Thyroid gland (tissue), 4 donors: ENCODE results near the gene ATP2C1.

Experiments
- CTCF ChIP-seq, 6 experiments: fragments of 200-600 bp in 3 of 6; fragments of 450-650 bp in 3 of 6; sonication (generic) in 3 of 6; IDR thresholded peaks; one replicate each; pipeline ENCODE4 v1.5.1; 2016 to 2019; ENCODE audit warnings: antibody characterized with exemption in 6 of 6, mild to moderate bottlenecking in 2 of 6, inconsistent platforms in 1 of 6, moderate library complexity in 1 of 6
- POLR2A ChIP-seq, 2 donors: fragments of 450-650 bp; IDR thresholded peaks; one replicate each; pipeline ENCODE4 v1.6.1; 2017; ENCODE audit warnings: antibody characterized with exemption in 2 of 2, mild to moderate bottlenecking in 2 of 2, moderate library complexity in 1 of 2

DNA sequence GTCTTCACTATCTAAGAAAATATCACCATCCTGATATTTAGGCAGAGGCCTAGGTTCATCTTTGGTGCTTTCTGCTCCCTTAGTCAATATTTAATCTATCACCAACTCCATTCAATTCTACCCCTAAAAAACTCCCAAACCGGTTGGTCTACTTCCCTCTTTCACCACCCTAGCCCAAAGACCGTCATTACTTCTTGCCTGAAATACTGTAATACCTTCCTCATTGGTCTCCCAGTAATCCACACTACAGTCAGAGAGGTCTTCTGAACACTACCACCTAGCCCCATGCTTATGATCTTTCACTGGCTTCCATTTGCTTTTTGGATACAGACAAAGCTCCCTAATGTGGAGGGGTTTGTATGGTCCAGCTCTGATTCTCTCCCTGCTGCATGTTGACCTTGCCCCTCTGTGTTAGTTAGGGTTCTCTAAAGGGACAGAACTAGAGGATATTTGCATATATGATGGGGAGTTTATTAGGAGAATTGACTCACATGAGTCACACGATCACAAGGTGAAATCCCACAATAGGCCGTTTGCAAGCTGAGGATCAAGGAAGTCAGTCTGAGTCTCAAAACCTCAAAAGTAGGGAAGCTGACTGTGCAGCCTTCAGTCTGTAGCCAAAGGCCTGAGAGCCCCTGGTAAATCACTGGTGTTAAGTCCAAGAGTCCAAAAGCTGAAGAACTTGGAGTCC, 36.4 kb upstream of the ATP2C1 start:
- TF ChIP-seq CTCF (IDR thresholded peaks at IDR 0.05) (no peak), POLR2A (IDR thresholded peaks at IDR 0.05) (no peak)
